OCI-LY1 (cell line): ENCODE data around the gene ATN1.
"Not testable (repeated sequence)": the region's sequence is repeated elsewhere in the genome, so short reads cannot be mapped to it uniquely, and the experiment has no call there.

Source experiments
- EZH2 ChIP-seq: fragments of 200-600 bp; sonication (generic), shearing (Covaris generic); IDR thresholded peaks from 2 replicates; pipeline ENCODE4 v1.8.0; 2017; ENCODE audit warnings: borderline replicate concordance, mixed run types, mild to moderate bottlenecking, antibody characterized with exemption, low read length, moderate library complexity, mixed read lengths
- TF ChIP-seq, protein P1 (sequence below): fragments of 200-600 bp; sonication (generic), shearing (Covaris generic); IDR thresholded peaks from 2 replicates; pipeline ENCODE4 v1.5.1; 2017; ENCODE audit warnings: mild to moderate bottlenecking, antibody characterized with exemption, low read length, moderate library complexity, mixed read lengths

- TF ChIP-seq, protein P1, sequence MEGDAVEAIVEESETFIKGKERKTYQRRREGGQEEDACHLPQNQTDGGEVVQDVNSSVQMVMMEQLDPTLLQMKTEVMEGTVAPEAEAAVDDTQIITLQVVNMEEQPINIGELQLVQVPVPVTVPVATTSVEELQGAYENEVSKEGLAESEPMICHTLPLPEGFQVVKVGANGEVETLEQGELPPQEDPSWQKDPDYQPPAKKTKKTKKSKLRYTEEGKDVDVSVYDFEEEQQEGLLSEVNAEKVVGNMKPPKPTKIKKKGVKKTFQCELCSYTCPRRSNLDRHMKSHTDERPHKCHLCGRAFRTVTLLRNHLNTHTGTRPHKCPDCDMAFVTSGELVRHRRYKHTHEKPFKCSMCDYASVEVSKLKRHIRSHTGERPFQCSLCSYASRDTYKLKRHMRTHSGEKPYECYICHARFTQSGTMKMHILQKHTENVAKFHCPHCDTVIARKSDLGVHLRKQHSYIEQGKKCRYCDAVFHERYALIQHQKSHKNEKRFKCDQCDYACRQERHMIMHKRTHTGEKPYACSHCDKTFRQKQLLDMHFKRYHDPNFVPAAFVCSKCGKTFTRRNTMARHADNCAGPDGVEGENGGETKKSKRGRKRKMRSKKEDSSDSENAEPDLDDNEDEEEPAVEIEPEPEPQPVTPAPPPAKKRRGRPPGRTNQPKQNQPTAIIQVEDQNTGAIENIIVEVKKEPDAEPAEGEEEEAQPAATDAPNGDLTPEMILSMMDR, result not testable (repeated sequence)
- TF ChIP-seq EZH2, result not testable (repeated sequence)
These were observed 41.4 kb upstream of the ATN1 start for GRCh38 chr12:6886206-6886999.
